ENCODE data around the gene CXADR.

CXADR gene

GRCh38 chr21:17612023-17612564 is 99.3 kb downstream of the CXADR start:
- FAIRE-seq (no peak), DNase-seq (ENCODE audit: insufficient read length, low spot score) (no peak)
- TF ChIP-seq TAF1 (IDR thresholded peaks at IDR 0.05; ENCODE audit: low read depth, low read length) = no peak
- TF ChIP-seq PAX5 (IDR thresholded peaks at IDR 0.05; ENCODE audit: insufficient read depth, low read length, severe bottlenecking) = no peak
- TF ChIP-seq POLR2AphosphoS5 (IDR thresholded peaks at IDR 0.05; ENCODE audit: low read depth, low read length) = no peak
- no peak for TF ChIP-seq SPI1 (IDR thresholded peaks at IDR 0.05; ENCODE audit: low read depth, low read length)
- no peak for TF ChIP-seq POU2F2 (IDR thresholded peaks at IDR 0.05; ENCODE audit: low read depth, low read length)
- TF ChIP-seq POLR2A (IDR thresholded peaks at IDR 0.05; ENCODE audit: low read depth, low read length) = no peak

DNA sequence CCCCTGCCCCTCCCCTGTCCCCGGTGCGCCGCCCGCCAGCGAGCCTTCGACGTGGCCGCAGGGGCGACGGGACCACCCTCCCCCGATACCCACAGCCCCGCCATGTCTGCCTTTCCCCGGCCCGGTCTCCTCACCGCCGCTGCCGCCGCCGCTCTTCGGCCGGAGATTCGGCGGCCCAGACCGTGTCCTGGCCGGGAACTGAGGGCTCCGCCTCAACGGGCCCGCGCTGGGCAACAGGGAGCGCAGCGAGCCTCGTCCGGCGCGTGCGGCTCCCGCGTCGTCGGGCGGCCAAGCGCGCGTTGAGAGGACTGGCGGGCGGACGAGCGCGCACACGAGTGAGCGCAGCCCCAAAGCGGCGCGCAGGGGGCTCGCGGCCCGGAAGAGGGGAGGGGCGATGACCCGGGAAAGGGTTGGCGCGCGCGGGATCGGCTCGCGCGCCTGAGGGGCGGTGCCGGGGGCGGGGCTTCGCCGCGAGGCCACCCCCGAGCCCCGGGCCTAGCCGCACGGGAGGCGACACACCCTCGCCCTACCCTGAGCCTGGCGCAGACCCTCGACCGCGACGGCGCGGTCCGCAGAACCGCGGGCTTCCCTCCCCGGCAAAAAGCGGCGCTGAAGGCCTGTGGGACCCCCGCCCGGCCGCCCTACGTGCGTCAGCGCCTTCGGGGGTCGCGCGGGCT is 99.9 kb downstream of the CXADR start, which contains the start of gene BTG3:
TSS of gene BTG3 (minus strand) at position 337 of the 677 bp plus-strand sequence. CDS start 3,757 bp downstream, outside the sequence.
- peak; percentile 90 for FAIRE-seq
- peak; percentile 86 for DNase-seq (ENCODE audit: insufficient read length, low spot score)
- no peak for TF ChIP-seq POU2F2 (IDR thresholded peaks at IDR 0.05; ENCODE audit: low read depth, low read length)
- TF ChIP-seq POLR2A (IDR thresholded peaks at IDR 0.05; ENCODE audit: low read depth, low read length) = peak; percentile 56; the same call in 1 of the 2 replicates
- TF ChIP-seq TAF1 (IDR thresholded peaks at IDR 0.05; ENCODE audit: low read depth, low read length) = no peak; the same call in 1 of the 2 replicates
- no peak for TF ChIP-seq PAX5 (IDR thresholded peaks at IDR 0.05; ENCODE audit: insufficient read depth, low read length, severe bottlenecking)
- TF ChIP-seq SPI1 (IDR thresholded peaks at IDR 0.05; ENCODE audit: low read depth, low read length) = no peak
- TF ChIP-seq POLR2AphosphoS5 (IDR thresholded peaks at IDR 0.05; ENCODE audit: low read depth, low read length) = peak; percentile 67; the same call in 1 of the 2 replicates

- FAIRE-seq (peak; percentile 71), DNase-seq (ENCODE audit: insufficient read length, low spot score) (peak; percentile 20)
- TF ChIP-seq POU2F2 (IDR thresholded peaks at IDR 0.05; ENCODE audit: low read depth, low read length) = no peak
- no peak for TF ChIP-seq POLR2A (IDR thresholded peaks at IDR 0.05; ENCODE audit: low read depth, low read length)
- no peak for TF ChIP-seq PAX5 (IDR thresholded peaks at IDR 0.05; ENCODE audit: insufficient read depth, low read length, severe bottlenecking)
- TF ChIP-seq POLR2AphosphoS5 (IDR thresholded peaks at IDR 0.05; ENCODE audit: low read depth, low read length) = no peak
- no peak for TF ChIP-seq SPI1 (IDR thresholded peaks at IDR 0.05; ENCODE audit: low read depth, low read length)
- TF ChIP-seq TAF1 (IDR thresholded peaks at IDR 0.05; ENCODE audit: low read depth, low read length) = no peak
Observed at GRCh38 chr21:17613242-17613676, 100.4 kb downstream of the CXADR start.

DNA sequence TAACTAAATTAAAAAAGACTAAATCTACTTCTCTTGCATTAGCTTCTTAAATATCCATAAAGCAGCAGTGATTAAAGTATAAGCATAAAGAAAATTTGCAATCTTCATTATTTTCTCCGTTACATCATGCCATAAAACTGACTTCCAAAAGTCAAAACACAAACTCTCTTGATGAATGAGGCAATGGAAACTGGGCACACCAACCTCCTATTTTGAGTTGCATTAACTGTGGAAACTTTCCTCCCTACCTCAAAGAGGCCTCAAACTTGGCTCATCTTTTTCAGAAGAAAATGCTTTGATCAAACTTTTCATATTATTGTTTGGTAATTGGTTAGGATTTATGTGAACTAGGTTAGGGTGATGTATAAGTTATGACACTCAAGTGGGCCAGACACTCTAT is 104.0 kb downstream of the CXADR start:
- FAIRE-seq (no peak), DNase-seq (ENCODE audit: insufficient read length, low spot score) (no peak)
- TF ChIP-seq POLR2AphosphoS5 (IDR thresholded peaks at IDR 0.05; ENCODE audit: low read depth, low read length) (no peak), SPI1 (IDR thresholded peaks at IDR 0.05; ENCODE audit: low read depth, low read length) (no peak), POU2F2 (IDR thresholded peaks at IDR 0.05; ENCODE audit: low read depth, low read length) (no peak), POLR2A (IDR thresholded peaks at IDR 0.05; ENCODE audit: low read depth, low read length) (no peak)

DNA sequence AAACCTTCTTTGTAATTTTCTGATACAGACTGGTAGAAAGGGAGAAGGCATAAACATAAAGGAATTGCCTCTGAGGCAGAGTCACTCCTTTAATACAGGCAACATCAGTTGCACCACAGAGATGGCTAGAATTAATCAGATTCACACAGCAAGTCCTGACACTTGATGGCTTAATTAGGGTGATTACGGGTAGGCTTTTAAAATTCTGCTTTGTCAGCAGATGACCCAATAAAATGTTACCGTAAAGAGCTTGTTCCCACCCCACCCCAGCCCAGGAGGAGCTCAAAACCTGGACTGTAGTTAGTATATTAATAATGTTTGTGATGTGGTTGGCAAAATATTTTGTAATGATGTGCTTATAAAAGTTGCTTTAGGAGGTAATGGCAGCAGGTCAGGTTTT is 109.2 kb downstream of the CXADR start:
- TF ChIP-seq PAX5 (IDR thresholded peaks at IDR 0.05; ENCODE audit: insufficient read depth, low read length, severe bottlenecking) (no peak), POLR2AphosphoS5 (IDR thresholded peaks at IDR 0.05; ENCODE audit: low read depth, low read length) (no peak), TAF1 (IDR thresholded peaks at IDR 0.05; ENCODE audit: low read depth, low read length) (no peak), POLR2A (IDR thresholded peaks at IDR 0.05; ENCODE audit: low read depth, low read length) (no peak), POU2F2 (IDR thresholded peaks at IDR 0.05; ENCODE audit: low read depth, low read length) (no peak), SPI1 (IDR thresholded peaks at IDR 0.05; ENCODE audit: low read depth, low read length) (no peak)
- FAIRE-seq (no peak), DNase-seq (ENCODE audit: insufficient read length, low spot score) (no peak)

- FAIRE-seq (no peak), DNase-seq (ENCODE audit: insufficient read length, low spot score) (no peak)
- TF ChIP-seq SPI1 (IDR thresholded peaks at IDR 0.05; ENCODE audit: low read depth, low read length) (no peak), POLR2A (IDR thresholded peaks at IDR 0.05; ENCODE audit: low read depth, low read length) (no peak), POLR2AphosphoS5 (IDR thresholded peaks at IDR 0.05; ENCODE audit: low read depth, low read length) (no peak), POU2F2 (IDR thresholded peaks at IDR 0.05; ENCODE audit: low read depth, low read length) (no peak), PAX5 (IDR thresholded peaks at IDR 0.05; ENCODE audit: insufficient read depth, low read length, severe bottlenecking) (no peak), TAF1 (IDR thresholded peaks at IDR 0.05; ENCODE audit: low read depth, low read length) (no peak)
Observed at GRCh38 chr21:17631195-17631594, 118.4 kb downstream of the CXADR start.

GRCh38 chr21:17636711-17637110 is 123.9 kb downstream of the CXADR start:
- FAIRE-seq (no peak), DNase-seq (ENCODE audit: insufficient read length, low spot score) (no peak)

DNA sequence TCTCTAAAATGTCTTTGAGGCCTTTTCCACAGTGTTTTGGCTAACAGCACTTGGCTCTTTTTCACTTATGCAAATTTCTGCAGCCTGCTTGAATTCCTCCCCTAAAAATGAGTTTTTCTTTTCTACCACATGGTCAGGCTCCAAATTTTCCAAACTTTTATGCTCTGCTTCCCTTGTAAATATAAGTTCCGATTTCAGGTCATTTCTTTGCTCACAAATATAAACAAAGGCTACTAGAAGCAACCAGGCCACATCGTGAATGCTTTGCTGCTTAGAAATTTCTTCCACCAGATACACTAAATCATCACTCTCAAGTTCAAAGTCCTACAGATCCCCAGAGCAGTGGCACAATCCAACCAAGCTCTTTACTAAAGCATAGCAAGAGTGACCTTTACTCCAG is 128.0 kb downstream of the CXADR start:
- FAIRE-seq (no peak), DNase-seq (ENCODE audit: insufficient read length, low spot score) (no peak)
- TF ChIP-seq POU2F2 (IDR thresholded peaks at IDR 0.05; ENCODE audit: low read depth, low read length) = no peak

More at GRCh38 chr21:17636711-17637110, 123.9 kb downstream of the CXADR start:
- TF ChIP-seq TAF1 (IDR thresholded peaks at IDR 0.05; ENCODE audit: low read depth, low read length) = no peak
- no peak for TF ChIP-seq PAX5 (IDR thresholded peaks at IDR 0.05; ENCODE audit: insufficient read depth, low read length, severe bottlenecking)
- TF ChIP-seq POU2F2 (IDR thresholded peaks at IDR 0.05; ENCODE audit: low read depth, low read length) = no peak
- no peak for TF ChIP-seq POLR2AphosphoS5 (IDR thresholded peaks at IDR 0.05; ENCODE audit: low read depth, low read length)
- TF ChIP-seq SPI1 (IDR thresholded peaks at IDR 0.05; ENCODE audit: low read depth, low read length) = no peak
- TF ChIP-seq POLR2A (IDR thresholded peaks at IDR 0.05; ENCODE audit: low read depth, low read length) = no peak

Measured in GM12891 (cell line).